MM.1S (cell line): Measurements from ENCODE around the gene LMBRD1.
A peak's percentile ranks its signal among the peaks of the same experiment; 100 is the strongest.
"Not testable (repeated sequence)": the region's sequence is repeated elsewhere in the genome, so short reads cannot be mapped to it uniquely, and the experiment has no call there.

ENCODE experiments used
- DNase-seq: peaks from one replicate; pipeline ENCODE4 v3.0.0-alpha.2; 2015
- H2AFZ ChIP-seq: fragments of 300-600 bp; sonication (generic); 2 replicates; pipeline ENCODE4 v1.6.0; 2016; ENCODE audit warnings: antibody characterized with exemption, low read length
- H3F3A ChIP-seq: fragments of 300-600 bp; sonication (generic); 2 replicates; pipeline ENCODE4 v1.6.1; 2016; ENCODE audit warnings: mild to moderate bottlenecking, antibody characterized with exemption, low read length, moderate library complexity, mixed read lengths; ENCODE audit not compliant: insufficient read depth
- H3K27ac ChIP-seq: fragments of 300-600 bp; sonication (generic); 2 replicates; pipeline ENCODE4 v1.5.1; 2016; ENCODE audit warnings: mild to moderate bottlenecking, low read length
- H3K27me3 ChIP-seq: fragments of 300-600 bp; sonication (generic); replicated peaks from 2 replicates; pipeline ENCODE4 v1.6.0; 2016; ENCODE audit warnings: low read length; ENCODE audit not compliant: insufficient read depth
- H3K36me3 ChIP-seq: fragments of 300-600 bp; sonication (generic); replicated peaks from 2 replicates; pipeline ENCODE4 v1.6.1; 2016; ENCODE audit warnings: mild to moderate bottlenecking, low read length, mixed read lengths; ENCODE audit not compliant: insufficient read depth
- H3K4me1 ChIP-seq: fragments of 300-600 bp; sonication (generic); 2 replicates; pipeline ENCODE4 v1.6.1; 2016; ENCODE audit warnings: low read length, mixed read lengths
- H3K4me2 ChIP-seq: fragments of 300-600 bp; sonication (generic); 2 replicates; pipeline ENCODE4 v1.6.0; 2016; ENCODE audit warnings: low read depth, low read length
- H3K4me3 ChIP-seq: fragments of 300-600 bp; sonication (generic); 2 replicates; pipeline ENCODE4 v1.5.1; 2016; ENCODE audit warnings: low read length, mixed read lengths
- H3K79me2 ChIP-seq: fragments of 300-600 bp; sonication (generic); 2 replicates; pipeline ENCODE4 v1.6.1; 2016; ENCODE audit warnings: mixed run types, low read length, mixed read lengths
- H3K9ac ChIP-seq: fragments of 300-600 bp; sonication (generic); 2 replicates; pipeline ENCODE4 v1.6.1; 2016; ENCODE audit warnings: low read length, mixed read lengths
- H3K9me2 ChIP-seq: fragments of 300-600 bp; sonication (generic); replicated peaks from 2 replicates; pipeline ENCODE4 v1.6.1; 2016; ENCODE audit warnings: mild to moderate bottlenecking, low read length, mixed read lengths; ENCODE audit not compliant: insufficient read depth
- H3K9me3 ChIP-seq: fragments of 300-600 bp; sonication (generic); replicated peaks from 2 replicates; pipeline ENCODE4 v1.6.1; 2016; ENCODE audit warnings: mild to moderate bottlenecking, low read length, mixed read lengths; ENCODE audit not compliant: insufficient read depth
- H4K20me1 ChIP-seq: fragments of 300-600 bp; sonication (generic); 2 replicates; pipeline ENCODE4 v1.6.1; 2016; ENCODE audit warnings: mild to moderate bottlenecking, low read length, moderate library complexity, mixed read lengths; ENCODE audit not compliant: insufficient read depth
- CTCF ChIP-seq: fragments of 300-600 bp; sonication (generic); IDR thresholded peaks from 2 replicates; pipeline ENCODE4 v1.5.1; 2016; ENCODE audit warnings: antibody characterized with exemption, low read length, mixed read lengths
- EZH2 ChIP-seq: fragments of 300-600 bp; sonication (generic); optimal IDR thresholded peaks from 2 replicates; pipeline ENCODE3; 2017; ENCODE audit warnings: low read depth, mild to moderate bottlenecking, antibody characterized with exemption, low read length, mixed read lengths
- EZH2phosphoT487 ChIP-seq: fragments of 300-600 bp; sonication (generic); IDR thresholded peaks from 2 replicates; pipeline ENCODE4 v1.6.1; 2018; ENCODE audit warnings: antibody characterized with exemption, low read length

Gene LMBRD1

GRCh38 chr6:69827276-69827893 is 30.6 kb upstream of the LMBRD1 start:
- no peak overlapping the region for H3K4me3 ChIP-seq
- no peak overlapping the region for H3K9ac ChIP-seq
- H3F3A ChIP-seq = no peaks in the 10 kb centered on the region
- no peak for DNase-seq
- H2AFZ ChIP-seq = 0 out of 2 replicates have a peak overlapping the region, but pooled peaks have one; percentile 8
- H3K9me2 ChIP-seq = no peaks in the 10 kb centered on the region
- no peaks in the 10 kb centered on the region for H3K79me2 ChIP-seq
- H3K4me2 ChIP-seq = no peak overlapping the region
- H3K9me3 ChIP-seq = no peaks in the 10 kb centered on the region
- H4K20me1 ChIP-seq = no peaks in the 10 kb centered on the region
- H3K27me3 ChIP-seq = no peaks in the 10 kb centered on the region
- no peaks in the 10 kb centered on the region for H3K4me1 ChIP-seq
- no peak for TF ChIP-seq EZH2
- TF ChIP-seq CTCF = no peak
- TF ChIP-seq EZH2phosphoT487 = no peak
- no peaks in the 10 kb centered on the region for H3K36me3 ChIP-seq
- no peak overlapping the region for H3K27ac ChIP-seq

- Histone ChIP-seq H3K9me2 (no peaks in the 10 kb centered on the region), H3F3A (no peaks in the 10 kb centered on the region), H3K9ac (no peak overlapping the region), H3K4me1 (no peaks in the 10 kb centered on the region), H2AFZ (no peak overlapping the region), H3K79me2 (no peaks in the 10 kb centered on the region), H3K9me3 (no peaks in the 10 kb centered on the region), H4K20me1 (no peaks in the 10 kb centered on the region), H3K27me3 (no peaks in the 10 kb centered on the region), H3K4me3 (no peak overlapping the region), H3K4me2 (no peak overlapping the region), H3K27ac (no peak overlapping the region), H3K36me3 (no peaks in the 10 kb centered on the region)
- no peak for DNase-seq
- no peak for TF ChIP-seq EZH2phosphoT487
- no peak for TF ChIP-seq EZH2
- TF ChIP-seq CTCF = no peak
These were observed 29.1 kb upstream of the LMBRD1 start for GRCh38 chr6:69825904-69826303.

- H3K79me2 ChIP-seq, H3K9me3 ChIP-seq, H3K4me3 ChIP-seq, H3K4me2 ChIP-seq, H3K36me3 ChIP-seq, H2AFZ ChIP-seq, H3K9ac ChIP-seq, H3F3A ChIP-seq, H3K9me2 ChIP-seq, H3K27ac ChIP-seq, H3K4me1 ChIP-seq, H3K27me3 ChIP-seq, H4K20me1 ChIP-seq, DNase-seq: not testable (repeated sequence)
These were observed 27.5 kb upstream of the LMBRD1 start for GRCh38 chr6:69824355-69824754.

- H3K79me2 ChIP-seq = no peaks in the 10 kb centered on the region
- H3K9me2 ChIP-seq = no peaks in the 10 kb centered on the region
- H3K27me3 ChIP-seq = no peaks in the 10 kb centered on the region
- H3K4me1 ChIP-seq = peaks cover 7% of the 10 kb centered on the region; the same call in 1 of the 2 replicates
- no peaks in the 10 kb centered on the region for H3K9me3 ChIP-seq
- H3K4me3 ChIP-seq = no peak overlapping the region
- no peak overlapping the region for H2AFZ ChIP-seq
- no peak overlapping the region for H3K9ac ChIP-seq
- DNase-seq = no peak
- no peaks in the 10 kb centered on the region for H3K36me3 ChIP-seq
- TF ChIP-seq CTCF = no peak
- TF ChIP-seq EZH2phosphoT487 = no peak
- no peak for TF ChIP-seq EZH2
- H3K4me2 ChIP-seq = no peak overlapping the region
- H3K27ac ChIP-seq = no peak overlapping the region
- no peaks in the 10 kb centered on the region for H3F3A ChIP-seq
- H4K20me1 ChIP-seq = no peaks in the 10 kb centered on the region
These were observed 23.6 kb upstream of the LMBRD1 start for GRCh38 chr6:69820438-69820837.
